NB4 (cell line): ENCODE measurements around the gene BICD1.

ENCODE experiments used
- CTCF ChIP-seq: IDR thresholded peaks from one replicate; pipeline ENCODE4 v1.5.1; 2012; ENCODE audit warnings: low read depth, low read length
- MAX ChIP-seq: IDR thresholded peaks from 2 replicates; pipeline ENCODE4 v1.6.1; 2011; ENCODE audit warnings: low read depth, low read length
- MYC ChIP-seq: IDR thresholded peaks from 2 replicates; pipeline ENCODE4 v1.6.1; 2011; ENCODE audit warnings: low read depth, low read length
- POLR2A ChIP-seq: IDR thresholded peaks from 2 replicates; pipeline ENCODE4 v1.6.1; 2011; ENCODE audit warnings: mild to moderate bottlenecking; ENCODE audit not compliant: insufficient read length; ENCODE audit errors: extremely low read depth

- TF ChIP-seq CTCF (no peak), POLR2A (no peak), MAX (no peak), MYC (no peak)
Measured at GRCh38 chr12:32407795-32408194, 301.1 kb downstream of the BICD1 start.
